T-helper 2 cell (primary cell): Measurements from ENCODE around the gene ARHGDIA.
A peak's percentile ranks its signal among the peaks of the same experiment; 100 is the strongest.

Source experiments
- DNase-seq, 5 experiments: peaks; one replicate each; pipeline versions ENCODE4 v3.0.0 to v3.0.0-alpha.2; 2012 to 2022

Gene ARHGDIA

DNA sequence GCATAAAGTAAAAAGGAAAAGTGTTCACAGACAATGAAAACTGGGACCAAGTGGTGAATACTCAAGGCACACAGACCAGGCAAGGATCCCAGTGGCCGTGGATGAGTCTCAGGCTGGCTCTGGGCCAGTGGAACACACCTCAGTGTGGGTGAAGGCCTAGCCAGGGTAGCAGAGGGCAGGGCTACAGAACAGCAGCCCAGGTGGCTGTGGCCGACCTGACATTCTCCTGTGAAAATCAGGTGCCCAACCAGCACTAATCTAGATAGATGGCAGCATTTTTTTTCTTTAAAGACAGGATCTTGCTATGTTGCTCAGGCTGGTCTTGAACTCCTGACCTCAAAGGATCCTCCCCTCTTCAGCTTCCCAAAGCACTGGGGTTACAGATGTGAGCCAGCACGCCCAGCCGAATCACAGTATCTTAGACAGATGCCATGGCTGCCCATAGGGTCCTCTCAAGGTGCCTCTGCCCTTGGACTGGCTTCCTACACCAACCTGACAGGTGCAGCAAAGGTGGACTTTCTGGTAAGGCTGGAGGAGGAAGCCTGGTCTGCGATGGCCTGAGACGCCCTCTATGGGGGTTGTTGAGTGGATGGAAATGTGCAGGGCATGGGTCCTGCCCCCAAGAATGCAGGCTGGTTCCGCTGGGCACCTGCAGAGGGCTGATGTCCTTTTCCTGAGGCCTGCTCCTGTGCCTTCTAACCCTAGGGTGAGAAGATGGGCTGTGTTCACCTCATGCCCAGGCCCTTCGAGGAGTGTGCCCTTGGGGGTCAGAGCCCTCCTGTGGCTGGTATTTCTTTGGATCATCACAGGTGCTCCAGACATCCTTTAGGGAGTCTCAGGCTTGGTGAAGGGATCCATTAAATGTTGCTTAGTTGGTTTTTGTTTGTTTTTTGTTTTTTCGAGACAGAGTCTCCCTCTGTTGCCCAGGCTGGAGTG lies 7.0 kb downstream of the ARHGDIA start:
- DNase-seq: no peak

DNA sequence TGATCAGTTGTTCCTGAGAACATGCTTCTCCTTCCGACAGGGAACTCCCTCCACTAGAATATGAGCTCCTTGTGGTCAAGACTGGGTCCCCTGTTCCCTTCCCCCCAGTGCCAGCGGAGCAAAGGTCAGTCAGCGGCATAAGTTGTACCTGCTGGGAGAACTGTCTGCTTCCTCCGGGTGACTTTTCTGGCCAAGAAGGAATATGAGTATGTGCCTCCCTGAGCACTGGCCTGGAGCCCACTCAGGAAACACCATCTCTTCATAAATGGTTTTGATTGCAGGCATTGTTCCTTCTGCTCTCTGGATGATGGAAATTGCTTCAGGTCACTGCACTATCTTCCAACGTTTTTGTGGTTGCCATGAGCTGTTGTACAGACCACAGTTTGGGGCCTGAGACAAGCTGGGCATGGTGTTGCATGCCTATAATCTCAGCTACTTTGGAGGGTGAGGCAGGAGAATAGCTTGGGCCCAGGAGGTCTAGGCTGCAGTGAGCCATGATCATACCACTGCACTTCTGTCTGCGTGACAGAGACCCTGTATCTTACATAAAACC lies 7.9 kb downstream of the ARHGDIA start:
- DNase-seq: no peak

DNA sequence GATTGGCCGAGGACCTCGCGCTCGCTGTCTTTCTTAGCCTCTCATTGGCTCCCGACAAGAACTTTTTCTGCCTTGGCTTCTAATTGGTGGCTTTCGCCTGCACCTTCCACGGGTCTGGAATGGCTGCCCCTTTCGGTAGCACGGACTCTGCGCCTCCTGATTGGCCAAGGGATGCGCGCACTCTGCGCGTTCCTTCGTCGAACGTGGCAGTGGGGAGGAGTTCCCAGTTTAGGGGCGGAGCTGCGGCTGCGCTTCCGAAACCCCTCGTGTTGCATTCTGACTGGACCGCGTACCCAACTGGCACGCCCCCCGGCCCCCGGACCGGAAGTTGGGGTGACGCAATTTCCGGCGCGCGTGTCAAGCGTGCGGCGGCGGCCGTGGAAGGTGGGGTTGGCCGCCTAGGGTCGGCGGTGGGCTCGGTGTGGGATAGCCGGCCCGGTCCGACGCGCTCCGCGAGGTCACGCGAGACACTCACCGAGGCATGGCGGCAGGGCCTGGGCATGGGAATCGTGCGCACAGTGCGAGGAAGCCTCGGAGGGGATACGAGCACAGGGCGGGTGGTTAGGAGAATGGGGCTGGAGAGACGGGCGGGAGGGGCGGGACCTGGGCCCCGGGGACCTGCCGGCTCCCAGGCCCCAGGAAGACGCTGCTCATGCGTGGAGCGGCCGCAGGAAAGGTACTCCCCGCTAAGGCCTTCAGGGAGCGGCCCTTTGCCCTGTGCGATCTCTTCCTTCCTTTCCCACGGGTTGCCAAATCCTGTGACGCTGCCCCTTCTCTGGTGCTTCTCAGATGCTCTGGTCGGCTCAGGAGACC lies 10.2 kb downstream of the ARHGDIA start:
- DNase-seq: peak; percentile 97 to 100 (median 99)

DNA sequence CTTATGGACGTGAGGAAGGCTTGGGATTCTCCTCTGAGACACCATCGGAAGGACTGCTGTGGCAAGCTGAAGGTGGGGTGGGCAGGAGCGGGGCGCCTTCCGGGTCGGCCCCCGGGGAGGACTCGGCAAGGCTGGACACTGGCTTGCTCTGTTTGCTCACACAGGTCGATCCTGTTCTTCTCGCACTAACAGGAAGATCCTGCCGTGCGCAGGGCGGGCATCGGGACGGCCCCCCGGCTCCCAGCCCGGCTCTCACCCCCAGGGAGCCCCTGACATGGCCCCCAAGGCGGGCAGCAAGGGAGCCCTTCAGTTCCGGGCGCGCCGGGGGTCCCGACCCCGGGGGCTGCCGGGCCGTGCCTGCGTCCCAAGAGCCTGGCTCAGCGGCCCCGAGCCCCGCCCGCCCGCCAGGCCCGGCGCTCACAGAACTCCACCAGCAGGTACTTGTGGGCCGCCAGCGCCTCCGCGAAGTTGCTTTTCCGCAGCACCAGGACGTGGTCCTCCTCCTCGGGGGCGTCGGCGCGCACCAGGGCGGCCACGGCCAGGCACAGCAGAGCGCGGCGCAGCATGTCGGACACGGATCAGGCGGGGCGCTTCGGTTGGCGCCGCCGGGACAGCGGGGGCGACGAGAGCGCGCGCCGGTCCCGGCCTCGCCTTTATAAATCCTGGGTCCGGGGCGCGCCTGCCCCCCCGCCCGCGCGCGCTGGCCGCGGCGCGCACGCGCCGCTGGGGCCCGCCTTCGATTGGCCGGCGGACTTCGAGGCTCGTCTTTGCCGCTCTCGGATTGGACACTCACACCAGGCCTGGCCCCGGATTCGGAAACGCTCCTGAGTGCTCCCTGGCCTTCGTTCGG lies 11.0 kb downstream of the ARHGDIA start, which contains the start of gene P4HB:
TSS of gene P4HB (minus strand) at position 630 of the 850 bp plus-strand sequence. CDS start at position 566, 64 bp downstream.
- DNase-seq: peak in 1 of 5 experiments; percentile 95

DNA sequence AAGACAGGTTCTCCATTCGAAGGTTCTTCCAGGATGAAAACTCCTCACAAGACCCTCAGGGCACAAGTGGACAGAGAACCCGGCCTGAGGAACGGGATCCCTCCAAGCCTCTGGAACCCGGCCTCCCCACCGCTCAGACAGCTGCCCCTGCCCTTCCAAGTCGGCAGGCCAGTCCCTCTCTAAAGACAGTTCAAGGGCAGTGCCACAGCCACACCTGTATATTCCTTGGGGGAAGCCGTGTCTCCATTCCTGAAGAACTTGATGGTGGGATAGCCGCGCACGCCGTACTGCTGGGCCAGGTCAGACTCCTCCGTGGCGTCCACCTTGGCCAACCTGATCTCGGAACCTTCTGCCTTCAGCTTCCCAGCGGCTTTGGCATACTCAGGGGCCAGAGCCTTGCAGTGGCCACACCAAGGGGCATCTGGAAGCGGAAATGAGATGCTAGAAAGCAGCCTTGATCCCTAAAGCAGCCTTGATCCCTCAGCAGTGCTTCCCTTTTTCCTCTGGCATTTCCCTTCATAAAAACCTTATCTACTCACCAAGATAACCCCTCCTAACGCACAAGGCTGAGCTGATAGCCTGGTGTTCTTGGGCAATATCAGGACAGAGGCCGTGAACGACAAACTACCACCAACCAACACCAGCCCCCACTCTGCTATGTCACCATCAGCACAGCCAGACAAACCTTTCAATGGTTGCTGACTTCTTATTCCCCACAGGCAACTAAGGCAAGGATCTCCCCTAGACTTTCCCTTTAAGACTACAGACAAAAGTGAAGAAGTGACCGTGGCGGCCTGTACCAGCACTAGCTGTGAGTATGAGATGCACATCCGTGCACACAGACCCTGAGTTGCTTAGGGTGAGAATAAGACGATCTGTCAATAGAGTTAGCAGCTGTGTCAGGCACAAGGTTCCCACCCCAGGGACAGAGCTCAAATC lies 11.9 kb downstream of the ARHGDIA start:
- peak in 1 of 5 experiments; percentile 54 for DNase-seq

DNA sequence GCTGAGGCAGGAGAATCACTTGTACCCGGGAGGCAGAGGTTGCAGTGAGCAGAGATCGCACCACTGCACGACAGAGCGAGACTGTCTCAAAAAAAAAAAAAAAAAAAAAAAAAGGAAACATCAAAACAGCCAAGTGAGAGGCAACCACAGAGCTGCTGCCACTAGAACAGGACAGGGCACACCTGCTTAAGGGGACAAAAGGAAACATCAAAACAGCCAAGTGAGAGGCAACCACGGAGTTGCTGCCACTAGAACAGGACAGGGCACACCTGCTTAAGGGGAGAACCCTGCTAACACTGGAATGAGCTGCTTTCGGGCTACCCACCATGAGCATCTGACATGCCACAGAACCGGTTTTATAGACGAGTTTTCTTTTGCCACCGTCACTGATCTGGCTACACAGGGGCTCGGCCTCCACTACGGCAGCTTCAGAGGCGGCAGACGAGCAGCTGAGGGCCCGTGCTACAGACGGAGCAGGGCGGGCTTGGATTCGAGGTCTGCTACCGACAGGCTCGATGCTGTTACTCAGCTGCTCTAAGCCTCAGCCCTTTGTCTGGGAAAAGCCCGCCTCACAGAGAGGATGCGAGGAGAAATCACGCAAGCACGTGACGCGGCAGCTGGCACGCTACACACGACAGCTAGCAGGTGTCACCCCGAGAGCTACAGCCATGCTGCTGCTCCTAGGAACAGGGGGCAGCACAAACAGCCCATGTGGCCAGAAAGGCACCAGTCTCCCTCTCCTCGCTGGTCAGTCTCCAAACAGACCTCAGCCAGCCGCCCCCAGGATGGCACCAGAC lies 12.8 kb downstream of the ARHGDIA start:
- DNase-seq: peak in 1 of 5 experiments; percentile 25

DNA sequence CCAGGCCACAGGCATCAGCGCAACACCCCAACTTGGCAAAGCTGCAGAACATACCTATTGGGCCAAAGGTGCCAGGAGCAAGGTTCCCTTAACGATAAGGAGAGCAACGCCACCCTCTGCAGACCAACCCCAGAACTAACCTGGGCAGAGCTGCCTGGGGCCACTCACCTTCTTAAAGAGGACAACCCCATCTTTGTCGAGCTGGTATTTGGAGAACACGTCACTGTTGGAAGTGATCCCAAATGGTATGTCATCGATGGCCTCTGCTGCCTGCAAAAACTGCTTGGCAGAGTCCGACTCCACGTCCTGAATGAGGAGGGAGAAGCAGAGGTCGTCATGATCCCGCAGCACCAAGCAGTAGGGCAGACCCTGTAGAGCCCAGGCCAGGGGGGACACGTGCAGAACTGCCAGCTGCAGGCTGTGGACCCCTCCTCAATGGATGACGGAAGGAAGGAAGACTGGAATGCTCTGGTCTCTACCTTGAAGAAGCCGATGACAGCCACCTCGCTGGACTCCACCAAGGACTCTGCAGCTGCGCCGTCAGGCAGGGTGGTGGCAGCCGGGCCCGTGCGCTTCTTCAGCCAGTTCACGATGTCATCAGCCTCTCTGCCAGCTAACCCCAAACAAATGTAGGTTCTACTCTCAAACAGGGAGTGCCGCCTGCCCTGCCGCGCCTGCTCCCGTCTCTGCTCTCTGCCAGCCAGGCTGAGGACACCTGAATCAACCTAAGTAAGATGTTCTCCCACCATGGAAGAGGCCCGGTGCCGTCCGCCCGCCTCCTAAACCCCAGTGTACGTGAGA lies 16.0 kb downstream of the ARHGDIA start:
- no peak for DNase-seq

DNA sequence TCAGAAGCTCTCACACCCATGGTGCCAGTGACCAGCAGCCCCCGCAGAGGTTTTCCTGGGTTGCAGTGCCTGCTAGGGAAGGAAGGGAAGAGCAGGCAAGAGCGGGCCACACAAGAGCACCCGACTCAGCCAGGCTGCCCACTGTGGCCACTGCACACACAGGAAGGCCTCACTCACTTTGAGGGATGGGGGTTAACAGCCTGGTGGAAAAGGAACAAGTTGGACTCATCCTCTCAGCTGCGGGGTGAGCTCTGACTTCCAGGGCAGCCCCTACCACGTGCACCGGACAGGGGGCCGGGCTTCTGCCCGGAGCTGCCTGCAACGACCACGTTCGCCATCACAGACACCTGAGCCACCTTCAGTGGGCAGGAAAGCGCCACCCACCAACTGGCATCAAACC lies 18.9 kb downstream of the ARHGDIA start:
- no peak for DNase-seq

DNA sequence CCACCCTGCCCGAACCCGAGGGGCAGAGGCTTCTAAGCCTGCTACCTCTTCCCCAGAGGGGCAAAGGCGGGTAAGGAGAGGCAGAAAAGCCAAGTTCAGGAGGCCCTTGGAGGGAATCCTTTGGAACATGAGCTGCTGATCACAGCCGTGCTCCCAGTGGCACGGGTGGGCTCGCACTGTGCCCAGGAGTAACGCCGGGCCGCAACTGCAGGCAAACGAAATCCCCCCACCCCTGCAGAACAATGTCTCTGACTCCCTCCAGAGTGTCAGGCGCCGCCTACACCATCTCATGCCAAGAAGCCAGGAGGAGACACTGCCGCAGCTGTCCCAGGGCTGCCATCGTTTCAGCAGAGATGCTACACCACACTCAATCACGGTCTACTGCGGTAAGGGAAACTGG lies 19.7 kb downstream of the ARHGDIA start:
- DNase-seq: no peak

DNA sequence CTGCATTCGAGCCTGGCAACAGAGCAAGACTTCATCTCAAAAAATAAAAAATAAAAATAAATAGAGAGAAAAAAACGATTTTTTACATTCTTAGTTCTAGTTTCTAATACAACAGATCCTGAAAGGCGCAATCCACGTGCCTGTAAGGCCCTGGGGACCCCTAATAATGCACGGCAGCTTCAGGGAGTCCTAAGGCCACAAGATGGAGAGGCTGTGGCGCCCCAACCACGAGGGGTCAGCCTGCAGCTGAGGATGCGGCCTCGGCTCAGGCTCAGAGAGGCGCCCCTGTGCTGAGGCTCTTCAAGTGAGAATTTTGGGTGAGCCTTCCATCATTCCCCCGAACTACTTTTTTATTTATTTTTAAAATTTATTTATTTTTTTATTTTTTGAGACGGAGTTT lies 21.7 kb downstream of the ARHGDIA start:
- DNase-seq: no peak

DNA sequence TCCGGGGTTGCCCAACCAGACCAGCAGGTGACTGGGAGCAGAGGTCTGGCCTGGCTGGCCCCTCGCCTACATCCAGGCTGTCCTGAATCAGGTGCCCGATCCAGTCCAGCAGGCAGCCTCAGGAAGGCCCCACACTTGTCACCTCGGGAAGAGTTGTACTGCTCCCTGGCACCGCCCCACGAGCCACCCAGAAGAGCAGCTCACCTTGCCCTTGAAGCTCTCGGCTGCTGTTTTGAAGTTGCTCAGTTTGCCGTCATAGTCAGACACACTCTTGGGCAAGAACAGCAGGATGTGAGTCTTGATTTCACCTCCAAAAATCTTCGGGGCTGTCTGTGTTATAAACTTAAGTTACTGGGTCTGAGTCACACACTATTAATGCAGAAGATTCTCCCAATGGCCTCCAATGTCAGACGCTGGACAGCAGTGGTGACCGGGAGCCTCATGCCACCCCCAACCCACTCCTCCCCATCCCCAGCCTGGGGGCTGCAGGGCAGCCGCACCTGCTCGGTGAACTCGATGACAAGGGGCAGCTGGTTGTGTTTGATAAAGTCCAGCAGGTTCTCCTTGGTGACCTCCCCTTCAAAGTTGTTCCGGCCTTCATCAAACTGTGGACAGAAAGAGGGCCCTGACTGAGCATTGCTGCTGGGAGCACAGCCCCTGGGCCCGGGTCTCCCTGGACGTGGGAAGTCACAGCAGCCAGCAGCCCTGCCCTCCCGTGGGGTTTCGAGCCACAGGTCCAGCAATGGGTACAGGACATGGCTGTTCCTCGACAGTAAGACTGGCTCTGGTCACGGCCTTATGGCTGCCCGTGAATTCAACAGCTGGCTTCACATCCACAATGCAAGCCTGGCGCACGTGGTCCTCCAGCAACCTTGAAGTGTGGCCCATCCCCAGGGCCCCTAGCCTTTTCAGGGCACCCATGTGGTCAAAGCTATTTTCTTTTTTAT lies 24.1 kb downstream of the ARHGDIA start:
- no peak for DNase-seq

DNA sequence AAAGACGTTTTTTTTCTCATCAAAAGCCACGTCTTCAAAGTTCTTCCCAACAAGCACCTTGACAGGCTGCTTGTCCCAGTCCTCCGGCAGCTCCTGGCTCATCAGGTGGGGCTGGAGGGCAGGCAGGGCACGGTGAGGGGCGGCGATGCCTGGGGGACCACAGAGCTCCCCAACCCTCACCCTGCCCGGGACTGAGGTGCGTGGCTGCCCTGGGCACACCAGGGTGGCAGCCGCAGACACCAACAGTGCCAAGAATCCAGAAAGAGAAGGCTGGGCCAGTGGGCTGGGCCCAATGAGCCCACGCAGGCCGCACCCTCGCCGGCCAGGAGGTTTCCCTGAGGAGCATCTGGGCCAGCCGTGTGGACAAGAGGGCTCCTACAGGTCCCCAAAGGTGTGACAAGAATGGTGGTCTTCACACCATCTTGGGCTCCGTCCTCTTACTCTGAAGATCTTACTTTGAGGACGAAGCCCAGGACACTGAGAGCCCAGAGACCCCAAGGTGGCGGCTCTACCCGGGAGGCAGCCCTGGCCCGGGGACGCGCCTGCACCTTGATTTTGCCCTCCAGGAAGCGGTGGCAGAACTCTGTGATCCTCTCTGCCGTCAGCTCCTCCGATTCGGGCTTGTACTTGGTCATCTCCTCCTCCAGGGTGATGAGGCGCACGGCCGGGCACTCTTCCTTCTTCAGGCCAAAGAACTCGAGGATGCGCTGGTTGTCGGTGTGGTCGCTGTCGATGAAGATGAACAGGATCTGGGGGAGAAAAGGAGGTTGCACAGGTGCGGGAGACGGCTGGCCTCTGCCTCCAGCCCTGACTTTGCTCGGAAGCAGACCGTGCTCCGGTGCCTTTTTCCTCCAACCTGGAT lies 25.0 kb downstream of the ARHGDIA start:
- DNase-seq: no peak

DNA sequence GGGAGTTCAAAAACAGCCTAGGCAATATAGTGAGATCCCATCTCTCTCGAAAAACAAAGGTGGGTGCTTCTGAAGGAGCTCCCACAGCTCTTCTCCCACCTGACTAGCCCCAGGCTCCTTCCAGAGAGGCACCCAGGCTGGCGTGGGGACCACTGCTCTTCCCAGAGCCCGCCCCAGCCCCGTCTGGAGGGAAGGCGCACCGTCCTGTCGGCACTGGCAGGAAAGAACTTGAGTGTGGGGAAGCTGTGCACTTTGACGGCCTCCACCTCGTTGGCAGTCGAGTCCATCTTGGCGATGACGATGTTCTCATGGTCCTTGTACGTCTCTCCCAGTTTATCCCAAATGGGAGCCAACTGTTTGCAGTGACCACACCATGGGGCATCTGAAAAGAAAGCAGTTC lies 25.8 kb downstream of the ARHGDIA start:
- DNase-seq: no peak

DNA sequence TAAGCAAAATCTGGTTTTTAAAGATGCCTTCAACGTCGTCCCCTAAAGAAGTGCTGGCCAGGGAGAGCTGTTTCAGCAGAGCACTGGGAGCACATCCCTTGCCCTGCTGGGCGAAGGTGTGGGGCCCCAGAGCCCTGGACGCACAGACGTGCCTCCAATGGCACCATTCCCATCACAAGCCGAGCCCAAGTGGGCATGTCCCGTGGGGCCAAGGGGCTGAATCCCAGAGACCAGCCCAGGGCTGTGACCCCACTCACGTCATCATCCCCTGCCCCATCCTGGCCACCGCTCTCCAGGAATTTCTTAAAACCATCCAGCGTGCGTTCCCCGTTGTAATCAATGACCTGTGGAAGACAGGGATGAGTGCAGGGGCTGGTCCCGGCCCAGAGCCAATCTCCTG lies 26.2 kb downstream of the ARHGDIA start:
- no peak for DNase-seq

DNA sequence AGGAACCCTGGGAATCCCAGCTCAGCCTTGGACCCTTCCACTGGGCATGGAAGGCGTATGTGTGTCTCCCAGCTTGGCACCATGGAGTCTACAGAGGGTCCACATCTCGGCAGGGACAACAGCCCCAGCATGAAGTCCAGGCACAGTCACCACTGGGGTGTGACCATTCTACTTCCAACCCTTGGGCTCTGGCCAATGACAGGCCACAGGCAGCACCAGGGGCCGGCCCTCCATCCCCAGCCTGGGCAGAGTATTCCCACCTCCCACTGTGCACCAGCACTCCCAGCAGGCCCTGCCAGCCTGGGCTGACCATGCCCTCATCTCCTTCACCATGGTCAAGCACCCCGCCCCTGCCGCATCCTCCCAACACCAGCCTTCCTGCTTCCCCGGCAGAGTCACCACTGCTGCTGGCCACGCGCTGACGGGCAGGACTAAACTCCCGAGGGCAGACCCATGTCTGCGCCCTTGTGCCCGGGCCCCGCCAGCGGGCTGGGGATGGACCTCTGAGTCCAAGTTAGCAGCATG lies 26.7 kb downstream of the ARHGDIA start:
- DNase-seq: no peak

DNA sequence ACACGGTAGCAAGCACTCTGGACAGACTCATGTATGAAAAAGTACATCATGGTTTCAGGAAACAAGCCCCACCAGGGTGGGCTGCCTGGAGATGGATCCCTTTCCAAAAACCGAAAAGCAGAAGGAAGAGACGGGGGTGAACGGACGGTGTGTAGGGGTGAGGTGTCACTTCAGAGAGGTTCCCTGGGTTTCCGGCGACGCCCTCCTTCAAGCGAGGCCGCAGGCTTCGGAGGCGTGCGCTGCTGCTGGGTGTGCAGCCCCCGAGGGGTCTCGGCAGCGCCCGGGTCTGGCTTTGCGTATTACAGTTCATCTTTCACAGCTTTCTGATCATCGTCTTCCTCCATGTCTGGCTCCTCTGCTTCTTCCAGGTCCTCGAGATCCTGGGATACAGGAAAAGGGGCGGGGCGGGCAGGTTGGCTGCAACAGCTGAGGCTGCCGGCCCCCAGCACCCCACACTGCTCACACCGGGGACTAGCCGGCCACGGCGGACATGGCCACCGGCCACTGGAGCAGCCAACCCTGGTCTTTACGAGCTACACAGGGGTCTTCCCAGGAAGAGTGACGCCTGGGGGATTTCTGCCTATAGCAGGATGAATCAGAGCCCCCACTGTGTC lies 27.3 kb downstream of the ARHGDIA start:
- DNase-seq: no peak
